Measurements from ENCODE around the gene SH3RF3.

The SH3RF3 gene

DNA sequence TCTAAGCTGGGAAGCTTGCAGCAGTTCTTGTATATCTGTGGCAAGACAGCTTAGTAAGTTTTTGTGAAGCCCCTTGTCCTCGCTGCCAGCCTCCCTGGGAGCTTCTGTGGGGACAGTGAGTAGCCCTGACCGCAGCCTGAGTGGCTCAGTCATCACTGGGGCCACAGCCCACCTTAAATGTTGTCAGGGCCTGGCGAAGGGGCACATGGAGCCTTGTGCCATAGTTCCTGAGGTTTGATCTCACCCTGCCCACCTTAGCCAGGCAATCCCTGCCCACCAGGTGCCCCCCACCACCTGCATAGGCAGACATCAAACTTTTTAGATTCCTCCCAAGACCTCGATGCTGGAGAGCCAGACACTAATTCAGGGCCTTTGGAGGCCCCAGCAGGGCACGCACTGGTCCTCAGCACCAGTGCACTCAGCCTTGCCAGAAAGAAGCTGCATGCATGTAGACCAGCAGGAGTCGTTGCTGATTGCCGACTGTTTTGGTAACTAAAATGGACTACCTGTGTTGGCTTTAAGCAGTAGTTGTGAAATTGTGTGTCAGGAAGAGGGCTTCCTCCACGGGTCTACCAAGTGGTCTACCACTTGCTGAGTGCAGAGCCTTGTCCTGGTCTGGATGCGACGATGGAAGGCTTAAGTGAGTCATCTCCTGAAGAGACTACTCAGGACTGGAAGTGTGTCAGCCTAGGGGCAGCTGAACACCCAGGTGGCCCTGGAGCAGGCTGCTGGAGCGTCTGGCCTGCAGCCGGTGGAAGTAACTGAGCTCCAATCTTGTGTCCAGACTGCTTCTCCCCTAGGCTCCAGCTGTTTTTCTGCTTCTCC lies 251.7 kb downstream of the SH3RF3 start:
- TF ChIP-seq, protein P1, sequence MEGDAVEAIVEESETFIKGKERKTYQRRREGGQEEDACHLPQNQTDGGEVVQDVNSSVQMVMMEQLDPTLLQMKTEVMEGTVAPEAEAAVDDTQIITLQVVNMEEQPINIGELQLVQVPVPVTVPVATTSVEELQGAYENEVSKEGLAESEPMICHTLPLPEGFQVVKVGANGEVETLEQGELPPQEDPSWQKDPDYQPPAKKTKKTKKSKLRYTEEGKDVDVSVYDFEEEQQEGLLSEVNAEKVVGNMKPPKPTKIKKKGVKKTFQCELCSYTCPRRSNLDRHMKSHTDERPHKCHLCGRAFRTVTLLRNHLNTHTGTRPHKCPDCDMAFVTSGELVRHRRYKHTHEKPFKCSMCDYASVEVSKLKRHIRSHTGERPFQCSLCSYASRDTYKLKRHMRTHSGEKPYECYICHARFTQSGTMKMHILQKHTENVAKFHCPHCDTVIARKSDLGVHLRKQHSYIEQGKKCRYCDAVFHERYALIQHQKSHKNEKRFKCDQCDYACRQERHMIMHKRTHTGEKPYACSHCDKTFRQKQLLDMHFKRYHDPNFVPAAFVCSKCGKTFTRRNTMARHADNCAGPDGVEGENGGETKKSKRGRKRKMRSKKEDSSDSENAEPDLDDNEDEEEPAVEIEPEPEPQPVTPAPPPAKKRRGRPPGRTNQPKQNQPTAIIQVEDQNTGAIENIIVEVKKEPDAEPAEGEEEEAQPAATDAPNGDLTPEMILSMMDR (conservative IDR thresholded peaks at IDR 0.05): no peak
- H3K27ac ChIP-seq: no peak overlapping the region

DNA sequence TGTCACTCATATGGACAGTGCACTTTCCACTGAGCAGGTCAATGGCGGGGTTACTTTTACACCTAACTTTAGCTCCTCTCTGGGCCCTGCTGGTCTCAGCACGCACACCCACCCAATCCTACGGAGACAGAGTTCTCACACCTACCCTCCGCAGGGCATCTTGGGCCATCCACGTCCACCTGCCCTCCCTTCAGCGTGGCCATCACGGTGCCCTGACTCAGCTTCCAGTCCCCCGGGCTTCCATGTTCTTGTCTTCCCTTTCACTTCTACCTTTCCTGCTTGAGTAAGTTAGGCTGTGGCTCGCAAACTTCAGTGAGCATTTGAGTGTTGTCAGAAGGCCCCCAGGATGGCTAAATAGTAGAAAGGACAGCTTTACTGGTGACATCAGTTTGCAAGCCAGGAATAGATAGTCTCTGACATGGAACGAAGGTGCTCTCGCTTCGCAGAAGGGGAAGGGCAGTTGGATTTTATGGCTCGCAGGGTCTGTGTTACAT lies 252.4 kb downstream of the SH3RF3 start:
- no peak overlapping the region for H3K27ac ChIP-seq
- TF ChIP-seq, protein P1 (conservative IDR thresholded peaks at IDR 0.05): no peak

DNA sequence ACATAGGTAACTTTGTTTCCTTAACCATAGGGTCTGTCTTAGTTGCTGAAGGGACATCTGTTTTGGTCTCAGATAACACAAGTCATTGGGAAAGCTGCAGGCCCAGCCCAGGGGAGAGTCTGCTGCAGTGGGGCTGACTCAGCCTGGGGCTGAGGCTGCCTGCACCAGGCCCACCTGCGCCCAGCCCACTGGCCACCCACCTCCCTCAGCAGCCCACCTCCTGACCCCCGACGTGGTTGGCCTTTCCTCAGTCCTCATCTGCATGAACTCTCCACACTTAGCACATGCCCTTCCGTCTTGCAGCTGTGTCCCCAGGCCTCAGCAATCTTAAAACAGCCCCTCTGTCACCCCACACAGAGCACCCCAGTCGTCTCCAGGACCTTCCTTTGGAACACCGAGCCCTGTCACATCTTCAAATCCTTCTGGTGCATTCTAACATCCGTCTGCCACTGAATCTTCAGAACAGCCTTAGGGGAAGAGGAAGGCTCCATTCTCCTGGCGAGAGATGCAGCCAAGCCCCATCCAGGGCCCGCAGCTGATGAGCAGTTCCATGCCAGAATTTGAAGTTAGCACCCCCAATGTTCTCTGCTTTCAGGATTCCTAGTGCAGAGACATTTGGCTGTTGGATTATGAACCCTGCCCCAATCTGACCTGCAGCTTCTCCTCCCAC lies 253.4 kb downstream of the SH3RF3 start:
- peak overlapping the region; percentile 40; the same call in 1 of the 2 replicates for H3K27ac ChIP-seq
- TF ChIP-seq, protein P1 (conservative IDR thresholded peaks at IDR 0.05): no peak

DNA sequence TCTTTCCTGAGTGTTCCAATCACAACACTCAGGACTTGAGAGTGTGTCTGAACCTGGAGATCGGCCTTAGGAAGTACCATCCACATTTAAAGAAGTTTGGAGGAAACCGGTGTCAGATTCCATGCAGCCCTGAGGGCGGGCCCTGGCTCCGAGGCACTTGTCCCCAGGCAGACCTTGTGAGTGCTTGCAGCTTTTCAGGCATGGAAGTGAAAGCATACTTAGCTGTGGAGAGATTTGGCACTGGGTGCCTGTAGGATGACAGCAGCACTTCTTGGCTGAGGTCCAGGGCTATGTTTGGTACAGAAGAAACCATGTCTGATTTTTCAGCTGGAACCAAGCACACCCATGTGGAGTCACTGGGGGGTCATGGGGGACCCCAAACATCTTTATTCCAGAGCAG lies 253.9 kb downstream of the SH3RF3 start:
- TF ChIP-seq, protein P1 (conservative IDR thresholded peaks at IDR 0.05): no peak
- peak overlapping the region; percentile 40; the same call in 1 of the 2 replicates for H3K27ac ChIP-seq

DNA sequence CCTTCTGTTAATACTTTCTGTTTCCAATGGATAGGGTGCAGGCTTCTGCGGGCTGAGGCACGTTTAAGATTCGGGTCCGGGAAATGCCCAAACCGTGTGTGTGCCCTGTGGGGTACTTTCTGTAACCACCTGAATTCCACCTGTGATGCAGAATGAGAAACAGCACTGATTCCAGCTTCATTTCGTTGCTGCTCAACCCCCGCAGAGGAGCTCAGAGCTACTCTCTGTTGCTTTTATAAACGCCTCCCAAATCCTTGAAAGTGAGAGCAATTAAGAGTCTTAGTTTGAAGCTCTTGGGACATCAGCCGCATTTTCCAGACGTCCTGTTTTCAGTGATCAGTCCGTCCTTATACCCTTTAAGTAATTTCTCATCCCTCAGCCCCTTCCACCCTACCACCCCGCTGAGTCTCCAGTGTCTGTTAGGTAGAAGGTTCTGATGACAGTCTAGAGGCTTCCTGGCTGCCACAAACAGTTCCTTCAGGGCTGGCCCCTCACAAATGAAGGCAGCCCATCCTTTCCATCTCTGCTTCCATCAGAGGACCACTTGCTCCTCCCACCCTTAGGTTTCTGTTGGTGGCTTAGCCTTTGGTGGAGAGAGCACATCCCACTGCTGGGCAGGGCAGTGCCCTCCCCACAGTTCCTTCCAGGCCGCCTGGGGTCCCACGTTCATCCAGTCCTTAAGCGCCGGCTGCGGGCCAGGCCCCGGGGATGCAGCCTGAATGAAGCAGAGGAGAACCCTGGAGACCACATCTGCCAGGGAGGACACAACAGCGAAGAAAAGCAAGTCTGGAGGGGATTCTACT lies 254.7 kb downstream of the SH3RF3 start:
- TF ChIP-seq, protein P1 (conservative IDR thresholded peaks at IDR 0.05): no peak

DNA sequence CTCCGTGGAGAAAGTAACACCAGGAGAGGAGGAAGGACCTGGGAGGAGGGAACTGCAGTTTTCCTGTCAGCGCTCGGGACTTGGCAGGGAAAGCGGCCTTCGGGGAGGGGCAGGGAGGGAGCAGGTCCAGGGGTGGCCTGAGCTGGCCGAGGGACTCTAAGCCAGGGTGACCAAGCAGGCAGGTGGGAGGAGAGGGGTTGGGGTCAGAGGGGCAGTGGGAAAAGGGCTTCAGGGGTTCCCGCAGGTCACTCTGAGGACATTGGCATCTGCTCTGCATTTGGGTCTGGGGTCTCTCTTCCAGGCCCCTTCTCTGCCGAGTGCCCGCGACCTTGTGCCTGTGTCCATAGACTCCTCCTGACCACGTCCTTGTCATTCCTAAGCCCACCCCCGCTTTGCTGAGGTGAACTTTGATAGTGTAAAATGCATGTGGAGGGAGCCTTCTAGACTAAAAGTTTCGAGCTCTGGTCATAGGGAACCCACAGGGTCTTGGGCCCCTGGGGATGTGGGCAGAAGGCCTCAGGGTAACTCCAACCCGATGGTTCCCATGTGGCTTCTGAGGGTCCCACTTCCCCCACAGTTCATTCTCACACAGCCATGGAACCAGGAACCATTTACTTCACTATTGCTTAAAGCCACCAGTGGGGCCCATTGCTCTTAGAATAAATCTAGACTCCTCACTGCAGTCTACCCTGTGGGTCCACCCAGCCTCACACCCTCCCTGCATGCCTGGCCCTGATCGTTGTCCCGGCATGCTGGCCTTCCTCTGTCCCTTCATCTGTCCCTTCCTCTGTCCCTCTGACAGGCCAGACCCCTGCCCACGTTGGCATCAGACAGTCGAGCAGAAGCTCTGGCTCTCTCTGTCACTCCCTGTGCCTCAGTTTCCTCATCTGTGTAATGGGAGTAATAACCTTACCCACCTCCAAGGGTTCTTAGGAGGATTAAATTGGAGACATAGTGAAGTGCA lies 255.6 kb downstream of the SH3RF3 start:
- no peak overlapping the region; the same call in 1 of the 2 replicates for H3K27ac ChIP-seq
- TF ChIP-seq, protein P1 (conservative IDR thresholded peaks at IDR 0.05): no peak

More for the DNA sequence above, 254.7 kb downstream of the SH3RF3 start:
- H3K27ac ChIP-seq: peak overlapping the region; percentile 40; the same call in 1 of the 2 replicates
